ENCODE data around the gene TJP1. TPM values are rescaled to one million over a fixed set of nuclear protein-coding genes. Genes with fewer than 3 reads are reported as not detected.

TJP1 gene
- total and polyA plus RNA-seq, 2 of the 8 experiments (the other 6 are each of a cell fraction or from before 2014, with no cell fraction given), result 46.3 to 138 TPM

GRCh38 chr15:29736012-29736743, 86.1 kb downstream of the TJP1 start (continued):
- TF ChIP-seq CHD7 (IDR thresholded peaks at IDR 0.05; ENCODE audit: insufficient replicate concordance, low read length) (no peak), ATF2 (IDR thresholded peaks at IDR 0.05; ENCODE audit: low read length) (no peak)
